NT2/D1 (cell line): ENCODE measurements around the gene PSMA6.

Source experiments
- DNase-seq: peaks from one replicate; pipeline ENCODE4 v3.0.0-alpha.2; 2011; ENCODE audit warnings: low read depth, low spot score
- H3K27me3 ChIP-seq: 2 replicates; pipeline ENCODE4 v1.6.0; 2011; ENCODE audit warnings: mild to moderate bottlenecking; ENCODE audit not compliant: insufficient read length, insufficient read depth
- H3K36me3 ChIP-seq: 2 replicates; pipeline ENCODE4 v1.6.1; 2011; ENCODE audit warnings: mild to moderate bottlenecking, low read length, mixed read lengths; ENCODE audit not compliant: insufficient read depth, insufficient read length
- H3K4me1 ChIP-seq: 2 replicates; pipeline ENCODE4 v1.5.1; 2011; ENCODE audit not compliant: insufficient read depth, insufficient read length
- H3K4me3 ChIP-seq: 2 replicates; pipeline ENCODE4 v1.5.1; 2011; ENCODE audit warnings: low read depth; ENCODE audit not compliant: insufficient read length
- H3K9ac ChIP-seq: 2 replicates; pipeline ENCODE4 v1.6.0; 2011; ENCODE audit warnings: low read depth; ENCODE audit not compliant: insufficient read length
- H3K9me3 ChIP-seq: 2 replicates; pipeline ENCODE4 v1.5.1; 2011; ENCODE audit warnings: mild to moderate bottlenecking, low read length; ENCODE audit not compliant: insufficient read depth
- SUZ12 ChIP-seq: IDR thresholded peaks from 2 replicates; pipeline ENCODE4 v1.6.1; 2011; ENCODE audit not compliant: insufficient read length, insufficient read depth; ENCODE audit errors: extremely low read depth
- YY1 ChIP-seq: IDR thresholded peaks from 2 replicates; pipeline ENCODE4 v1.6.1; 2011; ENCODE audit not compliant: insufficient read length, insufficient read depth
- ZNF274 ChIP-seq: IDR thresholded peaks from 2 replicates; pipeline ENCODE4 v1.6.1; 2011; ENCODE audit warnings: mild to moderate bottlenecking, low read depth, low read length

PSMA6 gene

DNA sequence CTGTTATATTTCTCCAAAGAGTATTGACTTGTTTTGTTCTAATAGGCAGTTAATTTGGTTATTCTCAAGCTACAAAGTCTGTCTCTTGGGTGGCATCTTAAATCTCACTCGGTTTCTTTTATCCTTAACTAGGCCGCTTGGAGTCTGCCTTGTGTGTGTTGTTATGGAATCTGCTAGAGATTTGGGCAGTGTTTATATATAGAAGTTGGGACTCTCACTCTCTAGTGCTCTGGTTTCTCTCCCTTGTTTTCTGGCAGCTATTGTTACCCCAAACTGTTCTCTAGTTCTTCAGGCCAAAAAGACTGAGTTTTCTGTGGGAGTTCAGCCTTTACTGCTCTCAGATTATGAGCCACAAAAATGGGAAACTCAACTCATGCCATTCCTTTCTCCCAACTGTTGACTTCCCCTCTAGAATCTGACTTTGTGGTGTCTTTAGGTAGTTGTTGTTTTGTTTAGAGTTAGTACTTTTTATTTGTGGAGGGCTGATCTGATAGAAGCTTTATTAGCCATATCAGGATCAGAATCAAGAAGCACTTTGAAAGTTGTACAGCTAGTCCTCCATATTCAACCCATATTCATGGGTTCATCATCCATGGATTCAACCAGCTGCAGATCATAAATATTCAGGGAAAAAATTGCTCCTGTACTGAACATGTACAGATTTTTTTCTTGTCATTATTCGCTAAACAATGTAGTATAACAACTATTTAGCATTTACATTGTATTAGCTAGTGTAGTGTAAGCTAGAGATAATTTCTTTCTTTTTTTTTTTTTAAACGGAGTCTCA lies 11.2 kb downstream of the PSMA6 start:
- Histone ChIP-seq H3K9ac (no peak overlapping the region), H3K36me3 (peaks cover 11% of the 10 kb centered on the region), H3K4me3 (no peak overlapping the region)

DNA sequence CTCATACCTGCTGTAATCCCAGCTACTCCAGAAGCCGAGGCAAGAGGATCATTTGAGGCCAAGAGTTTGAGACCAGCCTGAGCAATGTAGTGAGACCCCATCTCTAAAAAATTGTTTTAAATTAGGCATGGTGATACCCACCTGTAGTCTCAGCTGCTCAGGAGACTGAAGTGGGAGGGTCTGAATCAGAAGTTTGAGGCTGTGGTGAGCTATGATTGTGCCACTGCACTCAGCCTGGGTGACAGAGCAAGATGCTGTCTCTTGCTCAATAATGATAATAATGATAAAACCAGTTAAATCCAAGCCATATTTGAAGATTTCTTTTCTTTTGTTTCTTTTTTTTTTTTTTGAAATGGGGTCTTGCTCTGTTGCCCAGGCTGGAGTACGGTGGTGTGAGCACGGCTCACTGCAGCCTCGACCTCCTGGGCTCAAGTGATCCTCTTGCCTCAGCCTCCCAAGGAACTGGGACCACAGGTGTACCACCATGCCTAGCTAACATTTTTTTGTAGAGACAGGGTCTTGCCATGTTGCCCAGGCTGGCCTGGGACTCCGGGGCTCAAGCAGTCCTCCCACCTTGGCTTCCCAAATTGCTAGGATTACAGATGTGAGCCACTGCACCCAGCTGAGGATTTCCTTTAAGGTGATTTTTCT lies 12.8 kb downstream of the PSMA6 start:
- Histone ChIP-seq H3K4me3 (no peak overlapping the region), H3K4me1 (no peaks in the 10 kb centered on the region), H3K9ac (no peak overlapping the region), H3K9me3 (no peaks in the 10 kb centered on the region), H3K27me3 (no peaks in the 10 kb centered on the region), H3K36me3 (peaks cover 26% of the 10 kb centered on the region)
- TF ChIP-seq YY1 (no peak), ZNF274 (no peak), SUZ12 (no peak)
- no peak for DNase-seq

More for the DNA sequence above, 11.2 kb downstream of the PSMA6 start:
- Histone ChIP-seq H3K4me1 (no peaks in the 10 kb centered on the region), H3K27me3 (no peaks in the 10 kb centered on the region), H3K9me3 (no peaks in the 10 kb centered on the region)
- no peak for DNase-seq
- TF ChIP-seq SUZ12 (no peak), YY1 (no peak), ZNF274 (no peak)

DNA sequence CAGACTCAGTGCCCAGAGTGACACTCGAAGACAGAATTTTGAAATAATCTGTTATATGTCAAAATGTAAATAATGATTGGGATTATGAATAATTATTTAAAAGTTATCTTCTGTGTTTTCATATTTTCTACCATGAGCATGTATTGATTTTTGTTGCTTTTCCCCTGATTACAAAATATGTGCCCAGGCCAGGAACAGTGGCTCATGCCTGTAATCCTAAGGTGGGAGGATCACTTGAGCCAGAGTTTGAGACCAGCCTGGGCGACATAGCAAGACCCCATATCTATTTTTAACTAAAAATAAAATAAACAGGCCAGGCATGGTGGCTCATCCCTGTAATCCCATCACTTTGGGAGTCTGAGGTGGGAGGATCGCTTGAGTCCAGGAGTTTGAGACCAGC lies 13.5 kb downstream of the PSMA6 start:
- H3K9me3 ChIP-seq, result no peaks in the 10 kb centered on the region
- no peak for DNase-seq
- H3K36me3 ChIP-seq, result peaks cover 32% of the 10 kb centered on the region
- H3K9ac ChIP-seq, result no peak overlapping the region
- TF ChIP-seq YY1 (no peak), ZNF274 (no peak), SUZ12 (no peak)
- no peaks in the 10 kb centered on the region for H3K4me1 ChIP-seq
- no peak overlapping the region for H3K4me3 ChIP-seq
- no peaks in the 10 kb centered on the region for H3K27me3 ChIP-seq

DNA sequence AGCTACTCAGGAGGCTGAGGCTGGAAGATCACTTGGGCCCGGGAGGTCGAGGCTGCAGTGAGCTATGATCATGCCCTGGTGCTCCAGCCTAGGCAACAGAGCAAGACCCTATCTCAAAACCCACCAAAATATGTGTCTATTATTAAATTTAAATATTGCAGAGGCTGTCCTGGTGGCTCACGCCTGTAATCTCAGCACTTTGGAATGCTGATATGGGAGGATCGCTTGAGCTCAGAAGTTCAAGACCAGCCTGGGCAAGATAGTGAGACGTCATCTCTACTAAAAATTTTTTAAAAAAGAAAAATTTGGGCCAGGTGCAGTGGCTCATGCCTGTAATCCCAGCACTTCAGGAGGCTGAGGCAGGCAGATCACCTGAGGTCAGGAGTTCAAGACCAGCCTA lies 13.9 kb downstream of the PSMA6 start:
- TF ChIP-seq ZNF274 (no peak), SUZ12 (no peak), YY1 (no peak)
- H3K9ac ChIP-seq, result no peak overlapping the region
- peaks cover 37% of the 10 kb centered on the region for H3K36me3 ChIP-seq

DNA sequence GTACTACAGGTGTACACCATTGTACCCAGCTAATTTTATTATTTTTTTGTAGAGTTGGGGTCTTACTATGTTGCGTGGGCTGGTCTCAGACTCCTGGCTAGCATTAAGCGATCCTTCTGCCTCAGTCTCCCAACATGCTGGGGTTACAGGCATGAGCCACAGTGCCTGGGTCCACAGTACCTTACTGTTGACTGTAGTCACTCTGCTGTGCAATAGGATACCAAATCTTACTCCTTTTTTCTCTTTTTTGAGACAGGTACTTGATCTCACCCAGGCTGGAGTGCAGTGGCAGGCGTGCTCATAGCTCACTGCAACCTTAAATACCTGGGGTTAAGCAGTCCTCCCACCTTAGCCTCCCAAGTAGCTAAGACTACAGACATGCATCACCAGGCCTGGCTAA lies 25.6 kb downstream of the PSMA6 start:
- Histone ChIP-seq H3K4me1 (no peaks in the 10 kb centered on the region), H3K9me3 (no peaks in the 10 kb centered on the region), H3K4me3 (no peak overlapping the region), H3K36me3 (peaks cover 55% of the 10 kb centered on the region), H3K9ac (no peak overlapping the region), H3K27me3 (no peaks in the 10 kb centered on the region)
- TF ChIP-seq SUZ12 (no peak), YY1 (no peak), ZNF274 (no peak)
- no peak for DNase-seq

More for the DNA sequence above, 13.9 kb downstream of the PSMA6 start:
- Histone ChIP-seq H3K4me3 (no peak overlapping the region), H3K27me3 (no peaks in the 10 kb centered on the region), H3K4me1 (no peaks in the 10 kb centered on the region), H3K9me3 (no peaks in the 10 kb centered on the region)
- DNase-seq, result no peak

DNA sequence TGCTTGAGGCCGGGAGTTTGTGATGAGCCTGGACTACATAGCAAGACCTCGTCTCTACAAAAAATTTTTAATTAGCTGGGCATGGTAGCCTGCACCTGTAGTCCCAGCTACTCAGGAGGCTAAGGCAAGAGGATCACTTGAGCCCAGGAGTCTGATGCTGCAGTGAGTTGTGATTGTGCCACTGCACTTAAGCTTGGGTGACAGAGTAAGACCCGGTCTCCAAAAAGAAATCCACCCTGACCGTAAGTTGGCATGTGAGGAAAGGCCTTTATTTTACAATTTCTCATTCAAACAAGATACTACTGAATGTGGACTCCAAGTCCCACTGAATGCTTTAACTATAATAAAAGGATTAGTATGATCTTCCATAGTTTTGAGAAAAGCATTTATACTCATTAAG lies 27.3 kb downstream of the PSMA6 start:
- TF ChIP-seq SUZ12 (no peak), YY1 (no peak), ZNF274 (no peak)
- Histone ChIP-seq H3K27me3 (no peaks in the 10 kb centered on the region), H3K4me1 (no peaks in the 10 kb centered on the region), H3K4me3 (no peak overlapping the region), H3K36me3 (peaks cover 41% of the 10 kb centered on the region), H3K9ac (no peak overlapping the region), H3K9me3 (no peaks in the 10 kb centered on the region)
- DNase-seq, result no peak

DNA sequence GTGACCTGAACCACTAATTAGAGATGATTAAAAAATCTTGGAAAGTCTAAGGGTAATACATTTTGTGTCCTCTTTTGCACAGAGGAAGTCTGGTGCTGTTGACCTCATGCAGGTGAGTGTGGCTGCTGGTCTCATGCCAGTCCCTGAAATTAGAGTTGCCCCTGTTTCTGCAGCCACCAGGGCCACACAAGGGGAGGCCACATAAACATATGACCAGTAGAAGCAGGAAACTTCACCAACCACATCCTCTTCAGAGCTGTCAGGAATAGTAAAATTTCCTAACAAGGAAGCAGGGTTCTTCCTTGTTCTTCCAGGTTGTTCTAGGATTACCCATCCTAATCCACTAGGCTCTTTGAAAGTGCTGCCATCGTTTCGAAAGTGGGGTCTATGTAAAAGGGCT lies 28.3 kb downstream of the PSMA6 start:
- TF ChIP-seq YY1, result no peak
- no peak for TF ChIP-seq SUZ12
- no peak for TF ChIP-seq ZNF274

More for the DNA sequence above, 28.3 kb downstream of the PSMA6 start:
- no peak overlapping the region for H3K4me3 ChIP-seq
- H3K9me3 ChIP-seq, result no peaks in the 10 kb centered on the region
- no peak for DNase-seq
- H3K36me3 ChIP-seq, result peaks cover 32% of the 10 kb centered on the region
- H3K9ac ChIP-seq, result no peak overlapping the region
- no peaks in the 10 kb centered on the region for H3K4me1 ChIP-seq
- H3K27me3 ChIP-seq, result no peaks in the 10 kb centered on the region
